Hematopoietic multipotent progenitor cell treated with erythropoietin and hydrocortisone succinate and interleukin-3 and kit ligand, for 15 days (in vitro differentiated cells): ENCODE data around the gene TGFBRAP1.
"Not testable (repeated sequence)": the region's sequence is repeated elsewhere in the genome, so short reads cannot be mapped to it uniquely, and the experiment has no call there.

Source experiments
- DNase-seq: peaks from one replicate; pipeline ENCODE4 v3.0.0-alpha.2; 2015; ENCODE audit warnings: low spot score

The TGFBRAP1 gene

GRCh38 chr2:105271393-105272045, 58.0 kb downstream of the TGFBRAP1 start:
- DNase-seq, result no peak

GRCh38 chr2:105269426-105269825, 60.1 kb downstream of the TGFBRAP1 start:
- DNase-seq, result no peak

- no peak for DNase-seq
Observed at GRCh38 chr2:105262651-105263091, 66.9 kb downstream of the TGFBRAP1 start.

GRCh38 chr2:105261061-105261460, 68.5 kb downstream of the TGFBRAP1 start:
- DNase-seq, result no peak

GRCh38 chr2:105258835-105259350, 70.6 kb downstream of the TGFBRAP1 start:
- no peak for DNase-seq

- no peak for DNase-seq
Observed at GRCh38 chr2:105257981-105258380, 71.6 kb downstream of the TGFBRAP1 start.

- DNase-seq, result no peak
Observed at GRCh38 chr2:105256431-105257047, 73.0 kb downstream of the TGFBRAP1 start.

GRCh38 chr2:105255979-105256378, 73.6 kb downstream of the TGFBRAP1 start:
- no peak for DNase-seq

- DNase-seq, result no peak
Observed at GRCh38 chr2:105254531-105255210, 74.9 kb downstream of the TGFBRAP1 start.

- no peak for DNase-seq
Observed at GRCh38 chr2:105252271-105252670, 77.3 kb downstream of the TGFBRAP1 start.

- not testable (repeated sequence) for DNase-seq
Observed at GRCh38 chr2:105251016-105251648, 78.4 kb downstream of the TGFBRAP1 start.

- no peak for DNase-seq
Observed at GRCh38 chr2:105249891-105250290, 79.6 kb downstream of the TGFBRAP1 start.

- DNase-seq, result no peak
Observed at GRCh38 chr2:105249181-105249580, 80.4 kb downstream of the TGFBRAP1 start.

GRCh38 chr2:105248316-105249070, 81.0 kb downstream of the TGFBRAP1 start:
- DNase-seq, result no peak

- DNase-seq, result no peak
Observed at GRCh38 chr2:105244451-105244850, 85.1 kb downstream of the TGFBRAP1 start.

GRCh38 chr2:105243961-105244360, 85.6 kb downstream of the TGFBRAP1 start:
- DNase-seq, result no peak

GRCh38 chr2:105242286-105242993, 87.1 kb downstream of the TGFBRAP1 start:
- DNase-seq, result no peak

GRCh38 chr2:105241443-105241842, 88.1 kb downstream of the TGFBRAP1 start, which contains the start of gene GPR45:
Gene GPR45 (plus strand): TSS chr2:105241743. CDS start chr2:105241859, 116 bp downstream.
- DNase-seq, result no peak

- no peak for DNase-seq
Observed at GRCh38 chr2:105239924-105240323, 89.6 kb downstream of the TGFBRAP1 start.

GRCh38 chr2:105238664-105239240, 90.8 kb downstream of the TGFBRAP1 start:
- DNase-seq, result no peak
